B cell (primary cell): ENCODE results near the gene SNX32.

Experiments
- CTCF ChIP-seq: fragments of 200-600 bp; IDR thresholded peaks from one replicate; pipeline ENCODE4 v1.8.0; 2022; ENCODE audit warnings: antibody characterized with exemption, mild to moderate bottlenecking
- EZH2 ChIP-seq: IDR thresholded peaks from 2 replicates; pipeline ENCODE4 v1.6.1; 2012; ENCODE audit warnings: borderline replicate concordance, low read depth, mild to moderate bottlenecking, moderate library complexity, low read length; ENCODE audit not compliant: insufficient read depth, poor library complexity, severe bottlenecking

- TF ChIP-seq CTCF (no peak), EZH2 (no peak)
Observed at GRCh38 chr11:65894034-65894591, 60.4 kb downstream of the SNX32 start.
